Astrocyte (in vitro differentiated cells and primary cell): Measurements from ENCODE around the gene USP25.

Source experiments
- CTCF ChIP-seq: IDR thresholded peaks from 2 replicates; pipeline ENCODE4 v1.5.1; 2011; ENCODE audit warnings: low read depth, mild to moderate bottlenecking, inconsistent platforms, low read length, moderate library complexity; ENCODE audit not compliant: insufficient read depth
- EZH2 ChIP-seq: IDR thresholded peaks from 2 replicates; pipeline ENCODE4 v1.6.1; 2012; ENCODE audit warnings: mild to moderate bottlenecking, low read length, inconsistent platforms; ENCODE audit not compliant: insufficient read depth

DNA sequence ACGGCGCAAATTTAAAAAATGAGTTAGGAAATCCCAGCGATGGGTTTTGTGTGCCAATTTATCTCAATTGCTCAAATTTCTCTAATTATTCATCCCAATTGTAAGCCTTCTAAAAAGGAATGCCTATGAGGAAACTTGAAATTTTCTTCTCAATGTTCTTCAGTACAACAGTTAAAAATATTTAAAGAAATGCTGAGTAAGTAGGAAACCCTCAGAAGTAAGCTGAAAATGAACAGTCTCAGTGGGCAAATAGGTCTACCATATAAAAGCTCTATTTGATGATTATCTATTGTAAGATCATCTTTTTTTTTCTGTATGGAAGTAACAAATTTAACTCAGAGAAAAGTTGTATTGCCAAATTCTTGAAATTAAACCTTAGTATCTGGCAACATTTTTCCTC lies 1.7 kb upstream of the USP25 start:
- no peak for TF ChIP-seq EZH2
- TF ChIP-seq CTCF: no peak
